ENCODE results near the gene NSUN6.
"Not testable (repeated sequence)": the region's sequence is repeated elsewhere in the genome, so short reads cannot be mapped to it uniquely, and the experiment has no call there.

NSUN6 gene

GRCh38 chr10:18606051-18606695, 45.2 kb downstream of the NSUN6 start:
- H3K9ac ChIP-seq (ENCODE audit: low read depth, low read length), result no peak overlapping the region
- H3K4me3 ChIP-seq (ENCODE audit: low read length), result no peak overlapping the region
- H3K9me3 ChIP-seq (replicated peaks; ENCODE audit: low read length), result no peaks in the 10 kb centered on the region
- peaks cover 30% of the 10 kb centered on the region for H3K4me1 ChIP-seq (ENCODE audit: control insufficient read depth, insufficient read depth, low read length)
- peaks cover 3% of the 10 kb centered on the region for H3K36me3 ChIP-seq (ENCODE audit: insufficient read depth, low read length)
- no peaks in the 10 kb centered on the region for H3K27me3 ChIP-seq (ENCODE audit: control insufficient read depth, insufficient read depth, low read length)
- H3K4me2 ChIP-seq (ENCODE audit: low read length), result no peak overlapping the region

GRCh38 chr10:18601321-18601720, 50.1 kb downstream of the NSUN6 start:
- Histone ChIP-seq H3K9ac (ENCODE audit: low read depth, low read length) (no peak overlapping the region), H3K9me3 (replicated peaks; ENCODE audit: low read length) (no peaks in the 10 kb centered on the region), H3K27me3 (ENCODE audit: control insufficient read depth, insufficient read depth, low read length) (no peaks in the 10 kb centered on the region), H3K4me2 (ENCODE audit: low read length) (no peak overlapping the region), H3K4me3 (ENCODE audit: low read length) (no peak overlapping the region), H3K36me3 (ENCODE audit: insufficient read depth, low read length) (peaks cover 3% of the 10 kb centered on the region), H3K4me1 (ENCODE audit: control insufficient read depth, insufficient read depth, low read length) (no peaks in the 10 kb centered on the region)

- Histone ChIP-seq H3K36me3 (ENCODE audit: insufficient read depth, low read length) (no peaks in the 10 kb centered on the region), H3K9ac (ENCODE audit: low read depth, low read length) (no peak overlapping the region), H3K4me1 (ENCODE audit: control insufficient read depth, insufficient read depth, low read length) (no peaks in the 10 kb centered on the region), H3K9me3 (replicated peaks; ENCODE audit: low read length) (no peaks in the 10 kb centered on the region), H3K27me3 (ENCODE audit: control insufficient read depth, insufficient read depth, low read length) (no peaks in the 10 kb centered on the region), H3K4me2 (ENCODE audit: low read length) (no peak overlapping the region), H3K4me3 (ENCODE audit: low read length) (no peak overlapping the region)
Measured at GRCh38 chr10:18599392-18599791, 52.0 kb downstream of the NSUN6 start.

GRCh38 chr10:18594574-18595156, 56.7 kb downstream of the NSUN6 start:
- Histone ChIP-seq H3K9ac (ENCODE audit: low read depth, low read length) (no peak overlapping the region), H3K4me1 (ENCODE audit: control insufficient read depth, insufficient read depth, low read length) (no peaks in the 10 kb centered on the region), H3K27me3 (ENCODE audit: control insufficient read depth, insufficient read depth, low read length) (no peaks in the 10 kb centered on the region), H3K4me3 (ENCODE audit: low read length) (no peak overlapping the region), H3K4me2 (ENCODE audit: low read length) (no peak overlapping the region), H3K9me3 (replicated peaks; ENCODE audit: low read length) (no peaks in the 10 kb centered on the region), H3K36me3 (ENCODE audit: insufficient read depth, low read length) (no peaks in the 10 kb centered on the region)

- not testable (repeated sequence) for H3K4me3 ChIP-seq (ENCODE audit: low read length); H3K4me1 ChIP-seq (ENCODE audit: control insufficient read depth, insufficient read depth, low read length); H3K27me3 ChIP-seq (ENCODE audit: control insufficient read depth, insufficient read depth, low read length); H3K4me2 ChIP-seq (ENCODE audit: low read length); H3K9ac ChIP-seq (ENCODE audit: low read depth, low read length); H3K36me3 ChIP-seq (ENCODE audit: insufficient read depth, low read length); H3K9me3 ChIP-seq (replicated peaks; ENCODE audit: low read length)
Measured at GRCh38 chr10:18591141-18591540, 60.2 kb downstream of the NSUN6 start.

- not testable (repeated sequence) for H3K4me2 ChIP-seq (ENCODE audit: low read length); H3K4me1 ChIP-seq (ENCODE audit: control insufficient read depth, insufficient read depth, low read length); H3K36me3 ChIP-seq (ENCODE audit: insufficient read depth, low read length); H3K27me3 ChIP-seq (ENCODE audit: control insufficient read depth, insufficient read depth, low read length); H3K4me3 ChIP-seq (ENCODE audit: low read length); H3K9me3 ChIP-seq (replicated peaks; ENCODE audit: low read length); H3K9ac ChIP-seq (ENCODE audit: low read depth, low read length)
Measured at GRCh38 chr10:18586637-18587036, 64.8 kb downstream of the NSUN6 start.

- no peak overlapping the region for H3K4me2 ChIP-seq (ENCODE audit: low read length)
- no peaks in the 10 kb centered on the region for H3K27me3 ChIP-seq (ENCODE audit: control insufficient read depth, insufficient read depth, low read length)
- no peak overlapping the region for H3K4me3 ChIP-seq (ENCODE audit: low read length)
- no peaks in the 10 kb centered on the region for H3K36me3 ChIP-seq (ENCODE audit: insufficient read depth, low read length)
- no peak overlapping the region for H3K9ac ChIP-seq (ENCODE audit: low read depth, low read length)
- no peaks in the 10 kb centered on the region for H3K9me3 ChIP-seq (replicated peaks; ENCODE audit: low read length)
- peaks cover 7% of the 10 kb centered on the region for H3K4me1 ChIP-seq (ENCODE audit: control insufficient read depth, insufficient read depth, low read length)
Measured at GRCh38 chr10:18583575-18584270, 67.7 kb downstream of the NSUN6 start.

GRCh38 chr10:18582803-18583202, 68.6 kb downstream of the NSUN6 start:
- Histone ChIP-seq H3K4me1 (ENCODE audit: control insufficient read depth, insufficient read depth, low read length) (peaks cover 7% of the 10 kb centered on the region), H3K4me2 (ENCODE audit: low read length) (no peak overlapping the region), H3K27me3 (ENCODE audit: control insufficient read depth, insufficient read depth, low read length) (no peaks in the 10 kb centered on the region), H3K4me3 (ENCODE audit: low read length) (no peak overlapping the region), H3K9me3 (replicated peaks; ENCODE audit: low read length) (no peaks in the 10 kb centered on the region), H3K36me3 (ENCODE audit: insufficient read depth, low read length) (no peaks in the 10 kb centered on the region), H3K9ac (ENCODE audit: low read depth, low read length) (no peak overlapping the region)

DNA sequence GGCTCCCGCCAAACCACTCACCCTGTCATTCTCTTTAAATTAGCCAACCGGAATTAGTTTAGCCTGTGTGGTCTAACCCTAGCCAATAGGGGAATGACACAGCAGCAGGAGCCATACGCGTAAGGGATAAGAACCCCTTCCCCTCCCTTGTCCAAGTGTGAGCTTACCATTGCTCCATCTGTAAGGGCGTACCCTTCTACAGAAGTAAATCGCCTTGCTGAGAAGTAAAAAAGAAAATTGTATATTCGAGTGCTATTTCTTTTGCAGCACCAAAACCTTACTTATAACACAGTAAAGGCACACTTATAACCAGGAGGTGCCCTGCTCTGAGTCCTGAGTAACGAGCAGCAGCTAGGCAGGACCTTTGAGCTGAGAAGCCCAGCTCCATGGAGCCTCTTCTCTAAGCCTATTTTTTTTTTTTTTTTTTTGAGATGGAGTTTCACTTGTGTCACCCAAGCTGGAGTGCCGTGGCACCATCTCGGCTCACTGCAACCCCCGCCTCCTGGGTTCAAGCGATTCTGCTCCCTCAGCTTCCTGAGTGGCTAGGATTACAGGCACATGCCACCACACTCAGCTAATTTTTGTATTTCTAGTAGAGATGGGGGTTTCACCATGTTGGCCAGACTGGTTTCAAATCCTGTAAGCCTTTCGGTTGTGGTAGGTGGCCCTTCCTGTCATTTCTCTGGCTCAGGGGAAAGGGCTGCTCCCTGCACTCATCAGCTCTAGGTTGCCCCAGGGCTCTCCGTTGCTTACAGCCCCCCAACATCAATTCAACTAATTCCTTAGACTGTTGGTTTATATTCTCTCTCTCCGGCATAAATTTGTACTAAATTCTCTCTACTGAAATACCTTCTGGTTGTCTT, 73.3 kb downstream of the NSUN6 start:
- Histone ChIP-seq H3K27me3 (ENCODE audit: control insufficient read depth, insufficient read depth, low read length) (no peaks in the 10 kb centered on the region), H3K36me3 (ENCODE audit: insufficient read depth, low read length) (no peaks in the 10 kb centered on the region), H3K4me1 (ENCODE audit: control insufficient read depth, insufficient read depth, low read length) (peaks cover 5% of the 10 kb centered on the region)

GRCh38 chr10:18576586-18576985, 74.8 kb downstream of the NSUN6 start:
- no peak overlapping the region for H3K9ac ChIP-seq (ENCODE audit: low read depth, low read length)
- H3K4me1 ChIP-seq (ENCODE audit: control insufficient read depth, insufficient read depth, low read length), result no peaks in the 10 kb centered on the region
- no peaks in the 10 kb centered on the region for H3K27me3 ChIP-seq (ENCODE audit: control insufficient read depth, insufficient read depth, low read length)
- no peaks in the 10 kb centered on the region for H3K36me3 ChIP-seq (ENCODE audit: insufficient read depth, low read length)
- H3K4me2 ChIP-seq (ENCODE audit: low read length), result no peak overlapping the region
- H3K9me3 ChIP-seq (replicated peaks; ENCODE audit: low read length), result no peaks in the 10 kb centered on the region
- no peak overlapping the region for H3K4me3 ChIP-seq (ENCODE audit: low read length)

More for the DNA sequence above, 73.3 kb downstream of the NSUN6 start:
- Histone ChIP-seq H3K4me2 (ENCODE audit: low read length) (no peak overlapping the region), H3K9ac (ENCODE audit: low read depth, low read length) (no peak overlapping the region), H3K9me3 (replicated peaks; ENCODE audit: low read length) (no peaks in the 10 kb centered on the region), H3K4me3 (ENCODE audit: low read length) (no peak overlapping the region)

DNA sequence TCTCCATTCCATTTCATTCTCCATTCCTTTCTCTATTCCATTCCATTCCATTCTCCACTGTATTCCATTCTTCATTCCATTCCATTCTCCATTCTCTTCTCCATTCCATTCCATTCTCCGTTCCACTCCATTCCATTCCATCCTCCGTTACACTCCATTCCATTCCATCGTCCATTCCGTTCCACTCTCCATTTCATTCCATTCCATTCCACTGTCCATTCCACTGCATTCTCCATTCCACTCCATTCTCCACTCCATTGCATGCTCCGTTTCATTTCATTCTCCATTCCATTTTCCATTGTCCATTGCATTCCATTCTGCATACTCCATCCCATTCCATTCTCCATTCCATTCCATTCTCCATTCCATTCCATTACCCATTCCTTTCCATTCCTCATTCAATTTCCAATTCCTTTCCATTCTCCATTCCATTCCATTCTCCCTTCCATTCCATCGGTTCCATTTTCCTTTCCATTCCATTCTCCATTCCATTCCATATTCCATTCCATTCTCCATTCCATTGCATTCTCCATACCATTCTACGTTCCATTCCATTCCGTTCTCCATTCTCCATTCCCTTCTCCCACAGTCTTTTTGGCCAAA, 78.3 kb downstream of the NSUN6 start:
- H3K27me3 ChIP-seq (ENCODE audit: control insufficient read depth, insufficient read depth, low read length), result no peaks in the 10 kb centered on the region
- H3K4me1 ChIP-seq (ENCODE audit: control insufficient read depth, insufficient read depth, low read length), result no peaks in the 10 kb centered on the region
- no peak overlapping the region for H3K4me3 ChIP-seq (ENCODE audit: low read length)
- H3K4me2 ChIP-seq (ENCODE audit: low read length), result no peak overlapping the region
- H3K9ac ChIP-seq (ENCODE audit: low read depth, low read length), result no peak overlapping the region
- no peaks in the 10 kb centered on the region for H3K9me3 ChIP-seq (replicated peaks; ENCODE audit: low read length)
- H3K36me3 ChIP-seq (ENCODE audit: insufficient read depth, low read length), result no peaks in the 10 kb centered on the region
